ENCODE data around the gene ATF7. TPM values are rescaled to one million over a fixed set of nuclear protein-coding genes. Genes with fewer than 3 reads are reported as not detected.

ATF7 gene
- total and polyA plus RNA-seq, 2 donors (not counting 3 experiments of a cell fraction or from before 2014, with no cell fraction given), result 36.0 to 68.5 TPM

DNA sequence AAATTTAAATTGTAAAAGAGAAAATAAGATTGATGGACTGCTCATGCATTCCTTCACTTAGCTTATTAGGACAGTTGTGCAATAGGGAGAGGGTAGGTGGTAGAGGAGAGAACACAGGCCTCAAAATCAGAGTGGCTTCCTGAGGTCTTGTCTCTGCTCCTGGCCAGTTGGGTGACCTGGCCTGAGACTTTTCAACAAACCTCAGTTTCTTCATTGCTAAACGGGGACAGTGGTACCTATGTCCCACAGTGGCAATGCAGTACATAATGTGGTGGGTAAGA, 129.5 kb downstream of the ATF7 start:
- Histone ChIP-seq H2AFZ (ENCODE audit: low read depth, low read length) (no peak overlapping the region), H3K9me3 (replicated peaks; ENCODE audit: control insufficient read depth, insufficient read depth, low read length) (no peaks in the 10 kb centered on the region), H3K4me2 (ENCODE audit: insufficient read depth, low read length) (no peak overlapping the region), H3K27me3 (ENCODE audit: control insufficient read depth in 2 of 2, insufficient read depth in 2 of 2, low read length in 2 of 2) (no peaks in the 10 kb centered on the region), H3K9ac (replicated peaks; ENCODE audit: extremely low read depth, insufficient read depth, low read length) (no peak overlapping the region), H3K27ac (ENCODE audit: insufficient read depth, low read depth, low read length) (no peak overlapping the region), H3K4me1 (ENCODE audit: control insufficient read depth, extremely low read depth, insufficient read depth, low read length) (peaks cover 29% of the 10 kb centered on the region), H3K79me2 (ENCODE audit: control insufficient read depth, insufficient read depth, low read length) (peaks cover 7% of the 10 kb centered on the region), H3K36me3 (ENCODE audit: control insufficient read depth in 2 of 2, extremely low read depth in 1 of 2, insufficient read depth in 2 of 2, low read length in 2 of 2) (no peaks in the 10 kb centered on the region), H3K9me1 (replicated peaks; ENCODE audit: control insufficient read depth, extremely low read depth, insufficient read depth, low read length) (no peaks in the 10 kb centered on the region), H4K20me1 (replicated peaks; ENCODE audit: control insufficient read depth, extremely low read depth, insufficient read depth, low read length) (no peaks in the 10 kb centered on the region), H3K4me3 (replicated peaks in 1 of 3; ENCODE audit: insufficient read depth in 1 of 3, low read depth in 1 of 3, low read length in 3 of 3) (no peak overlapping the region)
- TF ChIP-seq POLR2AphosphoS5 (IDR thresholded peaks at IDR 0.05; ENCODE audit: insufficient read depth, low read depth, low read length) (no peak), POLR2A (IDR thresholded peaks at IDR 0.05; ENCODE audit: low read depth, low read length) (no peak), FOS (IDR thresholded peaks at IDR 0.05; ENCODE audit: borderline replicate concordance, insufficient read depth, low read length) (no peak)
- TF ChIP-seq, protein P1, sequence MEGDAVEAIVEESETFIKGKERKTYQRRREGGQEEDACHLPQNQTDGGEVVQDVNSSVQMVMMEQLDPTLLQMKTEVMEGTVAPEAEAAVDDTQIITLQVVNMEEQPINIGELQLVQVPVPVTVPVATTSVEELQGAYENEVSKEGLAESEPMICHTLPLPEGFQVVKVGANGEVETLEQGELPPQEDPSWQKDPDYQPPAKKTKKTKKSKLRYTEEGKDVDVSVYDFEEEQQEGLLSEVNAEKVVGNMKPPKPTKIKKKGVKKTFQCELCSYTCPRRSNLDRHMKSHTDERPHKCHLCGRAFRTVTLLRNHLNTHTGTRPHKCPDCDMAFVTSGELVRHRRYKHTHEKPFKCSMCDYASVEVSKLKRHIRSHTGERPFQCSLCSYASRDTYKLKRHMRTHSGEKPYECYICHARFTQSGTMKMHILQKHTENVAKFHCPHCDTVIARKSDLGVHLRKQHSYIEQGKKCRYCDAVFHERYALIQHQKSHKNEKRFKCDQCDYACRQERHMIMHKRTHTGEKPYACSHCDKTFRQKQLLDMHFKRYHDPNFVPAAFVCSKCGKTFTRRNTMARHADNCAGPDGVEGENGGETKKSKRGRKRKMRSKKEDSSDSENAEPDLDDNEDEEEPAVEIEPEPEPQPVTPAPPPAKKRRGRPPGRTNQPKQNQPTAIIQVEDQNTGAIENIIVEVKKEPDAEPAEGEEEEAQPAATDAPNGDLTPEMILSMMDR (IDR thresholded peaks at IDR 0.05; ENCODE audit: extremely low read depth in 1 of 2, insufficient read depth in 1 of 2, low read depth in 1 of 2, low read length in 2 of 2), result no peak
- TF ChIP-seq, protein P2, sequence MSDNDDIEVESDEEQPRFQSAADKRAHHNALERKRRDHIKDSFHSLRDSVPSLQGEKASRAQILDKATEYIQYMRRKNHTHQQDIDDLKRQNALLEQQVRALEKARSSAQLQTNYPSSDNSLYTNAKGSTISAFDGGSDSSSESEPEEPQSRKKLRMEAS (IDR thresholded peaks at IDR 0.05; ENCODE audit: insufficient read depth, insufficient read length), result no peak
- FAIRE-seq, result no peak
- POLR2A ChIA-PET, result no interaction called here
- CTCF ChIA-PET, result no interaction called here
- intact Hi-C loops (cut with micrococcal nuclease), result no loop called here
- DNase-seq (ENCODE audit: low read depth, low spot score), result no peak
- no TSS peak for BruUV-seq (replicated peaks)
- dilution Hi-C loops (cut with MboI; ENCODE audit: extremely low pct_ligation_motif_present, low sequenced_read_pairs), result no loop called here
